HG02970 (cell line): ENCODE results near the gene CACNA1S.

ENCODE experiments used
- ATAC-seq: cut with Tn5 transposase; IDR thresholded peaks from one replicate; pipeline ENCODE4 v1.9.1; 2021; ENCODE audit warnings: mild to moderate bottlenecking, moderate library complexity, moderate number of reproducible peaks; ENCODE audit not compliant: unreplicated experiment, low FRiP score

Gene CACNA1S

GRCh38 chr1:201119206-201120197, 7.3 kb upstream of the CACNA1S start:
- no peak for ATAC-seq

DNA sequence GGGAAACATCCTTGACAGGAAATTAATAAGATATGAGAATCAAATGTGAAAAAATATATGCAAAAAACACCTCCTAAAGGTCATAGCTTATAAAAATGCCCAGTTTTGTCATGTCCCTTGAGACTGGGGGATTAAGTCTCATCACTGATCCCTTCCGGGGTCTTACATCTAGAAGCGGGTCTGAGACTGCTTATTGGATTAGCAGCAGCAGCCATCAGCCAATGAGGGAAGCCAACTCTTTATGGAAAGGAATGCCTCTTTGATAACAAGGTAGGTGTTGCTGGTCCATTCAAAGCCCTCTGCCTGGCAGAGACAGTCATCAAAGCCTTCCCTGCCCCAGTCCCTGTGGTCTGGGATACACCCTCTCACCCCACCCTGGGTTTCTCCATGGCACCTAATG, 3.9 kb upstream of the CACNA1S start:
- ATAC-seq: no peak

GRCh38 chr1:201115390-201115937, 3.2 kb upstream of the CACNA1S start:
- no peak for ATAC-seq

GRCh38 chr1:201114245-201115131, 2.3 kb upstream of the CACNA1S start:
- peak; percentile 82 for ATAC-seq

DNA sequence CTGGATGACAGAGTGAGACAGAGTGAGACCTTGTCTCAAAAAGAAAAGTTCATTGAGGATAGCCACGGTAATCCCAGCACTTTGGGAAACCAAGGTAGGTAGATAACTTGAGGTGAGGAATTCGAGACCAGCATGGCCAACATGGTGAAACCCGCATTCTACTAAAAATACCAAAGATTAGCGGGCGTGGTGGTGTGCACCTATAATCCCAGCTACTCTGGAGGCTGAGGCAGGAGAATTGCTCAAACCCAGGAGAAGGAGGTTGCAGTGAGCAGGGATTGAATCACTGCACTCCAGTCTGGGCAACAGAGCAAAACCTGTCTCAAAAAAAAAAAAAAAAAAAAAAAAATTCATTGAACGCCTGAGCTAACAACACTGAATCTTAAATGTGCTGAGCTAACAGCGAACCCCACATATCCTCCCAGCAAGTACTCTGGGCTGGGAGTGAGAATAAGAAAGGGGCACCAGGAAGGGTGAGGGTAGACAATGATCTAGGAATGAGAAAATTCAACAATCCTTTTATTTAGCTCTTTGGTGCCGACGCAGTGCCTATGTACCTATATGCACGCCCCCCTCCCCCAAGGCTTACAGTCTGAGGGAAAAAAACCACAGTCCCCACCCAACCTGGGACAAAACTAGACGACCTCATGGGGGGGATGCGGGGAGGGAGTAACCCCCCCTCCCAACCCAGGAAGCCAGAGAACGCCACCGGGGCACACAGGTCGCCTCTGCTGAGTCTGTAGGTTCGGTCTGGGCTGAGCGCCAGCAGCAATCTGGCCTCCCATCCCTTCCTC, 1.4 kb upstream of the CACNA1S start:
- ATAC-seq: peak; percentile 15

DNA sequence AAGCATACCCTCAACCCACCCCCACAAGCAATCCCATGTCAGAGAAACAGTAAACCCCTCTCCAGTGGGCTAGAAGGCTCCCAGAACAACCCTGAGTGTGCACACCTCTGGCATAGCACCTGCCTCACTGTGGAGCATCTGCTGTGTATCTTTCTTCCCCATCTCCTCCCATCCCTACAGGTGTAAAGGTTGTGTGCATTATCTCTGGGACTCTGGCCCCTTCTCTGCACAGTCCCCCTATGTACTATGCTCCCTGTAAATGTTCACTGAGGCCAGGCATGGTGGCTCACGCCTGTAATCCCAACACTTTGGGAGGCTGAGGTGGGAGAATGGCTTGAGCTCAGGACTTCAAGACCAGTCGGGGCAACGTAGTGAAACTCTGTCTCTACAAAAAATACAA, 700 bp upstream of the CACNA1S start:
- ATAC-seq: no peak

DNA sequence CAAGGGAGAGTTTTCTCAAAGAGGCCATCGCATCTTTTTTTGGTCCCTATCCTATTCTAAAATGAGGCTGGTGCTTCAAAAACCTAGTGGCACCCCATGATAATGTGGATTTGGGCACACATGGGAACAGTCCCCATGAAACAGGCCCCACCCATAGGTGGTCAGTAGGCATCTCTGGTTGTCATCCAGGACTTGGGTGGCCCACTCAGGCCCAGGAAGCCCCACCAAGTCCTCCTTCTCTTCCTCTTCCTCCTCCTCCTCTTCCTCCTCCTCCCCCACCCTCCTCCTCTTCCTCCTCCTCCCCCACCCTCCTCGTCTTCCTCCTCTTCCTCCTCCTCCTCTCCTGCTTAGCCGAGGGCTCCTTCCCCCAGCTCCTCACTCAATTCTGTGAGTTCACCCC, 554 bp downstream of the CACNA1S start:
- ATAC-seq: no peak

DNA sequence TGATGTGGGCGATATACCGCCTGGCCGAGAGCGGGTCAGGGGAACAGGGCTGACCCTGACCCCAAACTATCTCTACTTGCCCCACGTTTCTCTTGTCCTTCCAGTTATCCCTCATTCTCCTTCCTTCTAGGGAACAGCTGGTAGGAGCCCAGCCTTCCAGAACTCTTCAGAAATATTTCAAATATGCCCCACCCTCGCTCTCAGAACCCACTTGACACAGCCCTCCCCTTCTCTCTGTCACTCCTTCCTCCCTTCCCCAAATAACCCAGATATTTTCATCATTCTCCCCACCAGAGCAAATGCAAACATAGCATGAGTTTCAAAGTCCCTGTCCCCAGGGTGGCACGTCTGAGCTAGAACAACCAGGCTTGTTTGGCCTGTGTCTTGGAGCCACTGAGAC, 1.1 kb downstream of the CACNA1S start:
- no peak for ATAC-seq

DNA sequence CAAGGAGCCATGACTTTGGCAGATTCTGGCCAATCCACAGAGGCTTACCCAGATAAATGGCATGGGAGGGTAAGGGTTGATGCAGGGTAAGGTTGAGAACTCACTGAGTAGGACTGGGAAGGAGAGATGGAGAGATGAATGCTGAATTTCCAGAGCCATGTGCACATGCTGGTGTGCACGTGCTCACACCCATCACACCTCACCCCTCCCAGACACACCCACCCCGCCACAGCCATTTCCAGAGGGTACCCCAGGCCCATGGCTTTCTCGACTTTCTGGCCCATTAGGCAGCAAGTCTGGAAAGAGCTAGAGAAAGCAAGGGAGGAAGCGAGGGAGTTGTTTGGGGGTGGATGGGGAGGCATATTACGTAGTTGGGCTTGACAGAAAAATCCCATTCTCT, 1.6 kb downstream of the CACNA1S start:
- ATAC-seq: no peak

DNA sequence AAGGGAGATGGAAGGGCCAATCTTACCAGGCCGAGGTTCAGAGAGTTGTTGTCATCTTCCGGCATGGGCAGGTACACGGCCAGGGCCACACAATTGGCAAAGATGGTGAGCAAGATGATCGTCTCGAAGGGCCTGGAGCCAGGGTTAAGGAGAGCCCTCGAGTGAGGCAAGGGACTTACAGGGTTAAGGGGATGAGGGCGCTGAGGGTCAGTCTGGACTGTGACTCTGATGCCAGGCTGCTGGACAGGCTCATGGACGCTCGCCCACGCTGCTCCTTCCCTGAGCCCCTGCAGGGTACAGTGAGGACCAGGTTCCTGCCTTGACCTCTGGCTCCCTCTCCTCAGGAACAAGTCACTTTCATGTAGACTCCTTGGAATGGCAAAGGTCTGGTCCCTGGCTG, 2.1 kb downstream of the CACNA1S start:
- ATAC-seq: no peak

DNA sequence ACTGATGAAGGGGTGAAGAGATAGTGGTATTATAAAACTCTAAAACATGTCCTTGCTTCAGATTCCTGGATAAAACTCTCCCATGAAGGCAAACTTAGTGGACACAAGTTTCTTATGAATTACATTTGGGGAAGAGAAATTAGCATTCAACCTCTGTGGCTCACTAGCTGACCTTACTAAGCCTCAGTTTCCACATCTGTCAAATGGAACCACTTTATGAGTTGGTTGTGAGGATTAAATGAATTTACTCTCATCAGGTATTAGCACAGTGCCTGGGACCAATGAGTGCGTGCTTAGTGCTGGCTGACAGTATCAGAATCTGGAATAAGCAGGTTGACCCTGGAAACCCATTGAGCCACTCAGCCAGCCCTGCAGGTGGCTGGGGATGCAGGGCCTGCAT, 2.6 kb downstream of the CACNA1S start:
- no peak for ATAC-seq

- ATAC-seq: no peak
Measured at GRCh38 chr1:201108614-201109013, 3.6 kb downstream of the CACNA1S start.

- no peak for ATAC-seq
Measured at GRCh38 chr1:201105688-201106087, 6.5 kb downstream of the CACNA1S start.

GRCh38 chr1:201104141-201104540, 8.1 kb downstream of the CACNA1S start:
- no peak for ATAC-seq

DNA sequence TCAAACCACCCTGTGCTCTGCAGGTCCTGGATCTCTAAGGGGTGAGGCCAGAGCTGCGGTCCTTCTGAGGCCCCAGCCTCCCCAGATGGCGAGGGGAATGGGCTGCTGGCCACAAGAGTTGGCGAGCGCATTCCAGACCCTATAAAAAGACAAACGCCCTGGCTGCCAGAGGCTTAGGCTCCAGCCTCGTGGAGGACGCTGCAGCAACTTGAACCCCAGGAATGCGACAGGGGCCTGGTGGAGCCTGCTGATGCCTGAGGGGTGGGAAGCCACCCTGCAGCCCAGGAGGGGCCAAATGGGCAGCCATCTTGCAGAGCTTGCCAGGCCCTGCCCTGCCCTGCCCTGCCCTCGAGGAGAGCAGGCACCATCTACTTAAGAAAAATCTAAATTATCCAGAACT, 8.6 kb downstream of the CACNA1S start:
- ATAC-seq: no peak

DNA sequence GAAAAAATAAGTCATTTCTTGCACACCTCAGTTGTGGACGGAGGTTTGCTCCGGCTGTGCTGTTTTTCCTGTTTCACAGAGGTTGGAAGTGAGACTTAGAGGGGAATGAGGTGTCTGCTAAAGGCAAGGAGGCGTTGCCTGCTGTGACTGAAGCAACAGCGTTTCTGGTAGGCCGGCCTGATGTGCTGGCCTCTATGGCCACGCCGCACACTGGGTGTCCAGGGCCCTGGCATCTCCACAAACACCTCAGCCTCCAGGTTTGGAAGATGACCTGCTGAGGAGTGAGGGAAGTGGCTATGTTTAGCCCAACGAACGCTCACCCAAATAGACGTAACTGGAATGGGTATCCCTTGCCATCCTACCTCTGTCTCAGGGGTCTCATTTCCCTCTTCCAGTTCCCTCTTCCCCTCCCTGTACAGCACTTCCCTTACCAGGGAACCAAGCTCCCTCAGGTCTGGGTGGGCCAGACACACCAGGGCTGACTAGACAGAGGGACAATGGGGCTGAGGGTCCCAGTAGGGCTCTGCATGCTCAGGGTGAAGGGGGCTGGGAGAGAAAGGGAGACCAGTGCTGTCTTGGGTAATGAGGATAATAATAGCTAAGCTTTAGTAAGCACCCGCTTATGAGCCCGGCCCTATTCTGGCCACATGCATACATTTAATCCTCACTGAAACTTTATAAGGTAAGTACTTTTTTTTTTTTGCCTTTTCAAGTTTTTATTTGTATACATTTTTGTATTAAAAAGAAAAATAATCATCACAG, 11.9 kb downstream of the CACNA1S start:
- no peak for ATAC-seq

DNA sequence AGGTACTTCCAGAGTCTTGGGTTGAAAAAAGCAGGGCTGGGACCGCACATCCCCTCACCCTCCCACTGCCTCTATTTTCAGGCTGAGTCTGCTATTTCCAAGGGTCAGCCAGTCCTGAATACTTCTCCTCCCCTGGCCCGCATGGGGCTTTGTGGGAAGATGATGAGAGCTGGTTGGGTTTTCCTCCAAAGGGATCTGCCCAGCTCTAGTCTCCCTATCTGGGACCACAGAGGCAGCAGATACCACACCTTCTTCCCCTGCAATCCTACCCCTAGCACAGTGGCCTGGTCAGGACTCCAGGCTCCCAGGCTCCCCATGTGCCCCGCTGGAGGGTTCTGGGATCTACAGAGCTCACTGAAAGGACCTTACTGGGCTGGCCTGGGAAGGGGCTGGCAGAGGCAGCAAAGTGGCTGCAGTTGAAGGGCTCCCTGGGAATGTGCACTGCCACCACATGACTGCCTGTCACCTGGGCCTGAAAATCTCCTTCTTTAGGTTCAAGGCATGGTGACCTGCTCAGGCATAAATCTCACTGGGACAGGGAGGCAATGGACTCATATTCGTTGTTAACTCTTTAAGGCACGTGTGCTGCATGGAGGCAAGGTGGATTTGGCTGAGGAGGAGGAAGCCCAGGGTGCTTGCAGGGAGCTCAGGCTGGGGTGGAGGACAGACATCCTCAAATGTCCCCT, 13.1 kb downstream of the CACNA1S start:
- no peak for ATAC-seq

GRCh38 chr1:201096977-201097856, 15.0 kb downstream of the CACNA1S start:
- ATAC-seq: no peak
